H54 (cell line): ENCODE results near the gene GNG10.
"Not testable (repeated sequence)": the region's sequence is repeated elsewhere in the genome, so short reads cannot be mapped to it uniquely, and the experiment has no call there.

Experiments
- DNase-seq: peaks from one replicate; pipeline ENCODE4 v3.0.0; 2011; ENCODE audit warnings: low spot score, mixed read lengths; ENCODE audit not compliant: insufficient read length
- FAIRE-seq: peaks from 3 replicates; lab custom pipeline; 2011; peaks lifted over from hg19 to GRCh38; lab: Jason Lieb, UNC
- POLR2A ChIP-seq: IDR thresholded peaks from 2 replicates; pipeline ENCODE4 v1.6.1; 2011; ENCODE audit warnings: low read depth, mild to moderate bottlenecking, low read length

The GNG10 gene

DNA sequence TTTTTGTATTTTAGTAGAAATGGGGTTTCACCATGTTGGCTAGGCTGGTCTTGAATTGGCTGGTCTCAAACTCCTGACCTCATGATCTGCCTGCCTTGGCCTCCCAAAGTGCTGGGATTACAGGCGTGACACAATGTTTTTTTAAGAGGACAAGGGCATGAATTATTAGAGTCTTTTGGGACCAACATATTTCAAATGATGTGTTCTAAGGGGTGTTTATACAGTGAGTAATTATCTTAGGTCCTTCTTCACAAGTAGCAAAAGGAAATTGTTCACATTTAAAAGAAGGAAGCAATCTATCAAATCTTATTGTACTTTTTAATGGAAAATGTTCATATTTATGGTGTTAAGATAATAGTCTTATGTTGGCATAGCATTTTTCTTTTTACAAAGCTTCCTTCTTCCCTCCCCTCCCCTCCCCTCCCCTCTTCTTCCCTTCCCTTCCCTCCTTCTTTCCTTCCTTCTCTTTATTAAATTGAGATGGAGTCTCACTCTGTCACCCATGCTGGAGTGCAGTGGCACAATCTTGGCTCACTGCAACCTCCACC is 6.7 kb downstream of the GNG10 start:
- FAIRE-seq (no peak), DNase-seq (no peak)
- no peak for TF ChIP-seq POLR2A

DNA sequence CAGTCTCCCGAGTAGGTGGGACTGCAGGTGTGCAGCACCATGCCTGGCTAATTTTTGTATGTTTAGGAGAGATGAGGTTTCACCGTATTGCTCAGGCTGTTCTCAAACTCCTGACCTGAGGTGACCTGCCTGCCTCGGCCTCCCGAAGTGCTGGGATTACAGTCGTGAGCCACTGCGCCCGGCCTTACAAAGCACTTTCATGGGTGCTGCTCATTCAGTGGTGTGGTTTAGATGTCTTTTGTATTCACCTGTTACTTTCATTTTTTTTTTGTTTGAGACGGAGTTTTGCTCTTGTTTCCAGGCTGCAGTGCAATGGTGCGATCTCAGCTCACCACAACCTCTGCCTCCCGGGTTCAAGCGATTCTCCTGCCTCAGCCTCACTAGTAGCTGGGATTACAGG is 7.2 kb downstream of the GNG10 start:
- not testable (repeated sequence) for DNase-seq, FAIRE-seq

DNA sequence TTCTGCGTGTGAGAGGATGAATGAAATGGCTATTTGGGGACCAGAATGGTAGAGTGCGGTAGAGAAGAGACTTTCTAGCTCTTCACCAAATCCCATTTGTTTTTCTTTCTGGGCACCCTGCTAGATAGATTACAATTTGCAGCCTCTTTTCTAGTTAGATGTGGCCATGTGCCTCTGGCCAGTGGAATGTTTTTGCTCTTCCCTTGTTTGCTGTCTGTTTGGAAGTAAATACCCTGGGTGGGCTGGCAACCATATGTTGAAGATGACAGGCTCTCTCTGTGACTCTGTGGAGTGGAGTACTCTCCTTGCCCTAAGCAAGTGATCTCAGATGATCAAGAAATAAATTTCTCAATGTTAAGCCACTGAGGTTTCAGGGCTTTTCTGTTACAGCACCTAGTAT is 12.9 kb downstream of the GNG10 start:
- DNase-seq (no peak), FAIRE-seq (no peak)
- no peak for TF ChIP-seq POLR2A

DNA sequence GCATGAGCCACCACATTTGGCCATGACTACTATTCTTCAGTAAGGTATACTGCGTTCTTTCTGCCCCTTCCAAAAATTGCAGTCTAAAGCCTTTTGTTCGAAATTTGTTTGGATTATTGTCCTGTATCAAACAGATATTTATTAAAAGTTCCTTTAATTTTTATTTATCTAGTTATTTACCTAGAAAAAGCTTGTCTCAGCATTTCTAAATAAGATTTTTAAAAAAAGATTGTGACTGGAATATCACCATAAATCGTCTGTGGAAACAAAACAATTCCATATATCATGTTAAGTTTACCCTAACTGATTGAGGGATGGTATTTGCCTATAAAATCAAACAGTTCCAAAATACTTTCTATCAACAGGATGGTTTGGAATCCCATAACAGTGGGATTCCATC is 14.7 kb downstream of the GNG10 start:
- FAIRE-seq (no peak), DNase-seq (no peak)
- no peak for TF ChIP-seq POLR2A

DNA sequence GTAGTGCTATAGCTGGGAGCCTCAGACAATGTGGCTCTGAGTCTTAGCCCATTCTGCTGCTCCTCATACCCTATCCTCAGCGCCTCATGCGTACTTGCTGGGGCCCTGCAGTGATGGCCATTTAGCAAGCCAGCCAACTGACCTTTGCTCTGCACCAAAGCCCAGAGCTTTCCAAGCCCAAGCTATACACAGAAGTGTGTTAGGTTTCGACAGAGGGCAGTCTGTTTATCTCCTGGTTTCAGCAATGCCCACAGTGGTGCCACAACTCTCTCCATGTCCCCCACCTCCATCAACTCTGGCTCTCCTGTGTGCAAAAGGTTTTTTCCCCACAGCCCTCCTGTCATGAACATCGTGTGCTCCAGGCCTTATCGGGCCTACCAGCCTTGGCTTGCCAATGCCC is 16.9 kb downstream of the GNG10 start:
- FAIRE-seq (no peak), DNase-seq (no peak)
- TF ChIP-seq POLR2A = no peak

DNA sequence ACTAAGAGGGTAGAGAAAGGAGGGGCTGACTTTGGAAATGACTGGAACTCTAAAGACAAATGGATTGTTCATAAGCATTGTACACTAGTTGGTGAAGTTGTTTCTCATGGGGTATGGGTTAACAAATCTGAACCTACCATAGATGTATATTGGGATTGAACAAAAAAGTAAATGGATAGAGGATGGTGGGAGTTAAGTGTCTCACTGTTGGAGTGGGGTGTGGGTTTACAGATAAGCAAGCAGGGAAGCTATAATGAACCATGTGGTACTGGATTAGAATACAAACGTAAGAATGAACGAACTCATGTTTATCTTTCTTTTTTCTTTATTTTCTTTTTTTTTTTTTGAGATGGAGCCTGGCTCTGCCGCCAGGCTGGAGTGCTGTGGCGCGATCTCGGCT is 17.8 kb downstream of the GNG10 start:
- no peak for FAIRE-seq
- TF ChIP-seq POLR2A = no peak
- DNase-seq = no peak

DNA sequence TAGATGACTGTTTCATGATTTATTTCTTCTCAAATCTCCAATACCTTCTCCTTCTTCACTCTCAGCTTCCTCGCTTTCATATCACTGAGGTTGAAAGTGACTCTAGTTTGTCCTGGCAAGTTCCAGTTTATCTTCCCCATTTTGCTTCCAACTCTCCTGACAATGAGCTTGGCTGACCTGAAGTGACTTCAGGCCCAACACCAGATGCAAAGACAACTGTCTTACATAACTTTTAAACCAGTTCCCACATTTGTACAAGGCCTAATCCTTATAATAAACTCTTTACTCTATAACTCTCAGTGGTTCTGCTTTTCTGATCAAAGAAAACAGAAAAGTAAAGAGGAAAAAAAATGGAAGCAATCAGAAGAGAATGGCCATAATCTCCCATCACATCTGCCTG is 22.0 kb downstream of the GNG10 start:
- no peak for FAIRE-seq
- no peak for TF ChIP-seq POLR2A

DNA sequence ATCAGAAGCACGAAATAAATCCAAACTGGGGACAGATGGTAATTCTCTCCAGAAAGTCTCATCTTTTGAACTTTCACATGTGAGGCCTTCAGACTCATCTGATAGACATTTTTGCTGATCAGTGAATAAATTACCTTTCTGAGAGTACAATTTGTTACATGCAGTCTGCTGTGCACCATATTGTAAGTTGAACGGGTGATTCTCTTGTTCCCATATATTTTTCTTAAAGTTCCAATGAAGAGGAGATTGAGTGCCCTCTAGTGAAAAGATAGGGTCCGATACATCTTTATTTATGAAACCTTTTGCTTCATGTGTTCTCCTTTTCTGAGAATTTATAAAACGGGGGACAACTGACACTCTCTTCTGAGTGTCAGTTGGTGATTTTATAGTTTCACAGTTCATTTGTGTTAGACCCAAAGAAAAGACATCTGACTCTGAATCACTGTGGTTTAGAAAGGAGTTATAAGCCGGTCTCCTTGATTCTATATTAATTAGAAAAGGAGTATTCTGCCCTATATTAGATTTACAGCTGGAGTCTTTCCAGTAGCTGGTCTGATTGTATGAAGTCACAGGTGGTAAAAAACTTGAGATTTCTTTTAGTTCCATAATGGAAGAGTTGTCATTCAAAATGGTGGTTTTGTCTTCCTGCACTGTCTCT is 30.4 kb downstream of the GNG10 start:
- FAIRE-seq (peak; percentile 84), DNase-seq (no peak)
- TF ChIP-seq POLR2A = no peak

More for the DNA sequence above, 22.0 kb downstream of the GNG10 start:
- no peak for DNase-seq

DNA sequence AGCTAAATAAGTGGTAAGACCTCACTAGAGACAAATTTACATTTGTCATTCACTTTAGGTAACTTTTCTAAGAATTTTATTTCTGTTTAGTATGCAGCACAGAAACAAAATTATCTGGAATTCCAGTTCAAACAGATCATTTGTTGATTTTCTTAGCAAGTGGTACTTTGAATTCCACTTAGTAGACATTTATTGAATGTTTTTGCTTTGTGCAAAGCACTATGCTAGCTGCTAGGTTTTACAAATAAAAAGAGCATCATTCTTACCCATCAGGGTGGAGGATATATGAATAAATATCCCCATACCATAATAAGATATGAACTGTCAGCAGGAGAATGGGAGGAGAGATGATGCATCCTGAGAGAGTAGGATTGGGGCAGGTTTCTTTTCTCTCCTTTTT is 35.4 kb downstream of the GNG10 start:
- DNase-seq (no peak), FAIRE-seq (no peak)
- no peak for TF ChIP-seq POLR2A

DNA sequence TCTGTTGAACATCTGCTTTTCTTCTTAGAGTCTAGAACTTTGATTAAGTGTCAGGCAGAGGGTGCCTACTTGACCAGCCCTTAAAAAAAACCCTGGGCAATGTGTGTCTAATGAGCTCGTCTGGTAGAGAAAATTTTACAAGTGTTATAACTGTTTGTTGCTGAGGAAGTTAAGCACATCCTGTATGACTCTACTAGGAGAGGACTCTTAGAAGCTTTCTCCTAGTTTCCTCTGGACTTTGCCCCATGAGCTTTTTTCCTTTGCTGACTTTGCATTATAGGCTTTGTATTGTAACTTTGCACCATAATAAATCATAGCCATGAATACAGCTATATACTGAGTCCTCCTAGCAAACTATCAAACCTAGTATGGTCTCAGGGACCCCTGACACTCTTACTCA is 39.4 kb downstream of the GNG10 start:
- FAIRE-seq (no peak), DNase-seq (no peak)
- TF ChIP-seq POLR2A = no peak

DNA sequence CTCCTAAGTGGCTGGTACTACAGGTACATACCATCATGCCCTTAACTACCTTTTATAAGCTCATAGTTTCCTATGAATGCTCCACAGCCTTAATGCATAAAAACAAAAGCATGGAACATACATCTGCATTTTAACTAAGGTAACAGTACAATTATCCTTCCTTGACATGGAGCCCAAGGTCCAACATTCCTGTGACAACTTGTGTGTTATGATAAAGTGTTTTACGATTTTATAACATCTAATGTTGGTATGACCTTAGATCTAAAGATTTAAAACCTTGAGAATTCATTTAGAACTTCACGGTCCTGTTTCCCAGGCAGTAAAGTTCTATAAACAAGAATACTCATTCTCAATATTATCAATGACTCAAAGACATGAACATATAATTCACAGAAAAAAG is 43.1 kb downstream of the GNG10 start:
- no peak for TF ChIP-seq POLR2A
- DNase-seq (no peak), FAIRE-seq (peak; percentile 48)

DNA sequence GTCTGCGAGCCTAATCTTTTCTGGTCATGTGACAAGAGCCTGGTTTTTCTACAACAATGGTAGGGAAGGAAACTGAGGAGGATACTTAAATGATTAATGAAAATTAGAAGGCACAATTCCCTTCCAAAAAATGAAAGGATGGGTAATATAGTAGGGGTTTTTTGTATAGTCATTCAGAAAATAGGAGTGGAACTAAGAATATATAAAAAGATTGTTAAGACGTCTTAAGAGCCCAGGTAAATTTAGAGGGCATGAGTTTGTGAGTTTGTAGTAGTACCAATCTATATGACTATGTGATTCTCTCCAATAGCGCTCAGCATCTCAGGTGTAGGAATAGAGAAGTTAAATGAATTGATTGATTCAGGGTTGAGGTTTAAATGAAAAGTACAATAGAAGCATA is 50.1 kb downstream of the GNG10 start:
- DNase-seq (no peak), FAIRE-seq (no peak)
- TF ChIP-seq POLR2A = no peak

DNA sequence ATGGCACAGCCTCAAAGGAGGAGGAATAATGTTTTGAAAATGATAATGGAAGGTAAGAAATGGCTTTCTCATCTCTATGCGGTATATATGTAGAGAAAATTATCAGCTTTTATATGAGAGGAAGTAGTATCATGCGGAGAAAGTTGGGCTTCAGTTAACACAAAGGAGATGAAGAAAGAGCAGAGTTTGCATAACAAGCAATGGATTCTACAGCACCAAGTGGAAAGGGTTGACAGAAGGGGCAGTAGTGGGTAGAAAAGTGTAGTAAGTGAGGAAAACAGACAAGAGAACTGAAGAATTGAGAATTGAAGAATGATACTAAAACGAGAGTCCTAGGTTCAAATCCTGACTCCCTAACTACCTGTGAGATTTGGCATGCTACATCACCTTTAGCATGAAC is 51.0 kb downstream of the GNG10 start:
- FAIRE-seq (no peak), DNase-seq (no peak)
- no peak for TF ChIP-seq POLR2A

DNA sequence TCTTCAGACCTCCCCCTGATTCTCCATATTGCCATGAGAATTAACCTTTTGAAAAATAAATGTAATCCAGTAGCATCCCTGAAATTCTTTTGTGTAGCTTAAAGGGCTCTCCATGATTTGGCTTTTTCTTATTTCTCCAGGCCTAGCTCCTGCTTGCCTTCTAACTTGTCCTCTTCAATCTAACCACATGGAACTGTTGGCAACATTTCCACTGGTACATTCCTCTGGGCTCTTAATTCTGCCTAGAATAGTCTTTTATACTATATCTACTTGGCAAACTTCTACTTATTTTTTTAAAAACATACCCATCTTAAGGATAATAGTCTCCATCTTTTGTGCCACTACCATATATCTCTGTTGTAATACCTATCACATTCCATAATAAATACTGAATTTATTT is 54.1 kb downstream of the GNG10 start:
- FAIRE-seq (no peak), DNase-seq (no peak)
- TF ChIP-seq POLR2A = no peak

DNA sequence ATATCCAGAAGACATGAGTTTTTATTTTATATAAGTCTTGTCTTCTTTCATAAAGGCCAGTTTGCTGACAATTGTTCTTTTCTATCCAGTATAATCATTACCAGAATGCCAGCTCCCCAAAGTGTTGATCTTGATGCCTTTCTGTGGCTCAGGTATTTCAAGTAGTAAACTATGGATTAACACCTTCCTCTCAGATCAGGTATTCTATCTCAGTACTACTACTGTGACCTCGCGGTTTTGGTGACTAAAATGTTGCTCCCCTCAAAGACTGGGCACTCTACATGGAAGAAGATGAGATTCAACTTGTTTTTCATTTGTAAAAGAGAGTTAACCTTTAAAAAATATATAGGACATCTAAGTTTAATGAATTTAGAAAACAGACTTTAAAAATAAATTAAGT is 58.1 kb downstream of the GNG10 start:
- no peak for TF ChIP-seq POLR2A
- no peak for DNase-seq
- FAIRE-seq = no peak
